Keratinocyte (primary cell): Measurements from ENCODE around the gene SCD5.

Experiments used
- CTCF ChIP-seq, 3 experiments: IDR thresholded peaks in 1 of 3; conservative IDR thresholded peaks in 1 of 3; optimal IDR thresholded peaks in 1 of 3; 2 replicates in 2 of 3; 3 replicates in 1 of 3; pipeline versions ENCODE3 to v1.5.1; 2011; ENCODE audit warnings: low read length in 3 of 3, mild to moderate bottlenecking in 3 of 3, moderate library complexity in 2 of 3, control low read depth in 1 of 3, inconsistent platforms in 1 of 3; ENCODE audit not compliant: insufficient read depth in 2 of 3; ENCODE audit errors: extremely low read depth in 1 of 3
- EZH2 ChIP-seq: IDR thresholded peaks from one replicate; pipeline ENCODE4 v1.6.1; 2012; ENCODE audit warnings: inconsistent platforms, mild to moderate bottlenecking, low read length, moderate library complexity

DNA sequence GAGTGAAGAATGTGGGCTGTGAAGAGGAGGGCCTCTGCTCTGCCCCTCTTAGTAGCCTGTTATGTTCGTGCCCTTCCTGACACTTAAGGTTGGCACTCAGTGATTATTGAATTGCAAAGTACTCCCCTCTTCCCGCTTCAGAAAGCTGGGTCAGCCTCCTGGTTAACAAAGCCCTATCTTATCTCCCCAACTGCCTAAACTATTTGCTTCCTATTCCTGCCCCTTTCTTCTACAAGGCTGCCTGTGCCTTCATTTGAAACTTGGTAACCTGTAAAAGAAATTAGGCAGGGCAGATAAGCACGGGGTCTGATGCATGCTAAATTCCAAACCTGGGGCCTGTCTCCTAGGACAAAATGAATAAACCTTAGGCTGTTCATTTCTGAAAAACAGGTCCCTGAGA is 213.7 kb downstream of the SCD5 start:
- no peak for TF ChIP-seq EZH2
- no peak for TF ChIP-seq CTCF (optimal IDR thresholded peaks at IDR 0.05 in 1 of 3, IDR thresholded peaks at IDR 0.05 in 1 of 3, conservative IDR thresholded peaks at IDR 0.05 in 1 of 3; ENCODE audit: extremely low read depth in 1 of 3, insufficient read depth in 2 of 3, low read length in 3 of 3)
